Measurements from ENCODE around the gene ALDH4A1.
A peak's percentile ranks its signal among the peaks of the same experiment; 100 is the strongest.
"Not testable (repeated sequence)": the region's sequence is repeated elsewhere in the genome, so short reads cannot be mapped to it uniquely, and the experiment has no call there.

The ALDH4A1 gene

DNA sequence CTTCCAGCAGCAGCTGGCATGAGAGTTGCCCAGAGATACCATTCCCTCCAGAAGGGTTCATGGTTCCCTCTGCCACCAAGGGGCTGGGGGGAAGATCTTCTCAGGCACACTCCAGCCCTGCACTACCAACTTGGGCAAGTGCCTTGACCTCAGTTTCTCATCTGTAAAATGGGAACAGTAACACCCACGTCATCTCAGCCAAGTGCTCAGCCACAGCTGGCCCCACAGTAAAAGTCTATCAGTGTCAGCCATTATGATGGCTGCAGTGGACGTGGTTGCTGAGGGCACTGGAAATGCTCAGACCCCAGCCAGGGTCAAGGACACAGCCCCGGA, 26.6 kb downstream of the ALDH4A1 start:
- DNase-seq = no peak

GRCh38 chr1:18875107-18875795, 27.1 kb downstream of the ALDH4A1 start:
- peak; percentile 40 for DNase-seq

- no peak for DNase-seq
Measured at GRCh38 chr1:18874600-18874999, 27.8 kb downstream of the ALDH4A1 start.

DNA sequence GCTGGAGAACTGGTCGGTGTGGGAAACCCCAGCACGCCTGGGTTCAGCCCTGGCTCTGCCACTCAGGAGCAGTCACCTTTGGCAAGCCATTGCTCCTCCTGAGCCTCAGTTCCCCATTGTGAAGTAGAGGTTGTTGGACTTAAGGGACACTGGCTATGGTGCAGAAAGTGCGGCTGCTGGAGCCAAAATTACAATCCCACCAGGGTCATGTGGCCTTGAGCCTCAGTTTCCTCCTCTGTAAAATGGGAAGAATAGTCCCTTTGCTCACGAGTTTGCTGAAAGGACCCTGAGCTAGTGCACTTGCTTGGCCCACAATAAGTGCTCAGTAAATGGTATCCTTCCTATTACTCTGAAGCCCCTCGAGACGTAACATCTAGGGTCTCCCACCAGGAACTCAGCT, 28.3 kb downstream of the ALDH4A1 start:
- DNase-seq = no peak

DNA sequence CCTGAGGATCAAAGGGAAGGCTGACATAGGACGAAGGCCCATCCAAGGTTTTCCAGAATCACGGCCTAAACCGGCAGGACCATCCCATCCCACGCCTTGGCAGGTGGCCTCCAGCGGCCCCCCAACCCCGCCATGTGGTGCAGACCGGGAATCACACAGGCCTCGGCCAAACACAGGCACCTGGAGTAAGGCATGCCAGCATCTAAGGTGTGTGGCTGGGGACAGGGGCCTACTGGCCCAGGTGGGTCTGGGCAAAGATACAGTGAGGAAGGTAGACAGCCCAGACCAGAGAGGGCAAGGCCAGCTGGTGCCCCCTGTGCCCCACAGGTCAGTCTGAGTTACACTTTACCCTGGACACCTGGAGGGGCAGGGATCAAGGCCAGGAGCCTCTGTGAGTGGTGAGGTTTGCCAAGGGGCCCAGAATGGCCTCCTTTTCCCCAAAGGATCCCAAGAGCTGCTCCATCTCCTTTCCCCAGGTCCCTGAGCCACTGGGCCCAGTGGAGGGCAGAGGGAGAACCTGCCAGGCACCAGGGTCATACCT, 30.2 kb downstream of the ALDH4A1 start:
- DNase-seq = no peak

GRCh38 chr1:18871401-18872070, 30.8 kb downstream of the ALDH4A1 start:
- DNase-seq = no peak

DNA sequence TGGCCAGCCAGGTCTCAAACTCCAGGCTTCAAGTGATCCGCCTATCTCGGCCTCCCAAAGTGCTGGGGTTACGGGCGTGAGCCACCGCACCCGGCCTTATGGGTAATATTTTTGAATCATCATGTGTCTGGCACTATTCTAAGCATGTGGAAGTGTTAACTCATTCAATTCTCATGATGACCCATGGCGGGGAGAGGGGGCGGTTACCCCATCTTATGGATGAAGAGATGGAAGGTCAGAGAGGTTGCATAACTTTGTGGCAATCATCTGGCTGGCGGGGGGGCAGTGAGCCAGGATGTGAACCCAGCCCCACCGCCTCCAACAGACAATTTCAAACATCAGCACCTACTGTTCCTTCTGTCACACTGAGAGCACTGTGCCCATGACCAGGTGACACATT, 31.4 kb downstream of the ALDH4A1 start:
- no peak for DNase-seq

- not testable (repeated sequence) for DNase-seq
Measured at GRCh38 chr1:18870595-18870865, 31.8 kb downstream of the ALDH4A1 start.

- no peak for DNase-seq
Measured at GRCh38 chr1:18869847-18870594, 32.3 kb downstream of the ALDH4A1 start.

DNA sequence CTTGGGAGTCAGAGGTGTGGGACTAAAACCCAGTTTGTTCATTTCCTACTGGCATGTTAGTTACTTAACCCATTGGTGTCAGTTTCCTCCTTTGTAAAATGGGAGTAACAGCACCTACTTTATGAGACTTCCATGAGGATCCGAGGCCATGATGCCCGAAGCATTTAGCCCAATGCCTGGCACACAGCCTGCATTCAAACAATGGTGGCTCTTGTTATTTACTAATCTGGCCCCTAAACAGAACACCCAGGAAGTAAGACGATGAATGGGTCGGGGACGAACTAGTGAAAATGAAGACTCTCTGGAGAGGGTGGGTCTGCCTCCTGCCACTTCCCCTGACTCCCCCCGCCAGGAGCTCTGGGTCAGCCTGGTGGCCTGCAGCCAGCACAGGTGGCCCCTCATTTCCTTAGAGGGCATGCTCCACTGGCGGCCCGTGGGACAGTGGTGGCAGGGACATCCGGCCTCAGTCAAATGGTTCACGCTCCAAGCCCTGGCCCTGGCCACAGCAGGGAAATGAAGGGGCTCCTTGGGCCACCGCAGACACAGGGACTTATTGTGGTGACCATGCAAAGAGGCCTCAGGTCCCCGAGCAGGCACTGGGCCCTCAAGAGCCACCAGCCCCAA, 33.4 kb downstream of the ALDH4A1 start:
- DNase-seq = no peak

DNA sequence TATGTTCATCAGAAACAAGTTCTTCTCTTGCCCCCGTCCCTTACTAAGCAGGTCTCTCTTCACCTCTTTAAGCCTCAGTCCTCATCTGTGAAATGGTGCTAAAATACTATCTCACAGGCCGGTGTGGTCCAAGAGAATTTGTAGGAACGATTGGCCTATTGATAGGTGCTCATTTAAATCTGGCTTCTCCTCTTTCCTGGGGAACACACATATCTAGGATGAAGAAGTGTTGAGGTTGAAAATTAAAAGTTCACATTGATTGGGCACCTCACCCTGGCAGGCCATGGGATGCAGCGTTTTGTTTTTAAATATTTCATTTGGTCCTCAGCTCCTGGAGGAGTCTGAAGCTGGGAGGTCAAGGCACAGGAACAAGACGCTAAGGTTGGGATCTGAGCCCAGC, 34.0 kb downstream of the ALDH4A1 start:
- DNase-seq = no peak

DNA sequence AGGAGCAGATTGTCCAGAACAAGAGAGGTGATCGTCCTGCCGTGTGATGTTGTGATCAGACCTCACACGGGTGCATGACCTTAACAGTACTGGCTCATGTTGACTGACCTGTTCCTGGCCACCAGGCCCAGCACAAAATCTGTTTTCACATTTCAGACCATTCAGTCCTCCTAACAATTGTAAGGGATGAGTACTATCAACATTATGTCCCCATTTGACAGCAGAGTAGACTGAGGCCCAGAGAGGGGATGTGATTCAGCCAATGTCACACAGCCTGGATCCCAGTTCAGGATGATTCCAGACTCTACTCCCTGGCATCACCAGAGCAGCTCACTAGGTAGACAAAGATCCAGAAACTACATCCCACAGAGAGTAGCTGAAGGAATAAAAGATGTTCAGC, 35.5 kb downstream of the ALDH4A1 start:
- DNase-seq = no peak

GRCh38 chr1:18866314-18866713, 36.0 kb downstream of the ALDH4A1 start:
- no peak for DNase-seq

DNA sequence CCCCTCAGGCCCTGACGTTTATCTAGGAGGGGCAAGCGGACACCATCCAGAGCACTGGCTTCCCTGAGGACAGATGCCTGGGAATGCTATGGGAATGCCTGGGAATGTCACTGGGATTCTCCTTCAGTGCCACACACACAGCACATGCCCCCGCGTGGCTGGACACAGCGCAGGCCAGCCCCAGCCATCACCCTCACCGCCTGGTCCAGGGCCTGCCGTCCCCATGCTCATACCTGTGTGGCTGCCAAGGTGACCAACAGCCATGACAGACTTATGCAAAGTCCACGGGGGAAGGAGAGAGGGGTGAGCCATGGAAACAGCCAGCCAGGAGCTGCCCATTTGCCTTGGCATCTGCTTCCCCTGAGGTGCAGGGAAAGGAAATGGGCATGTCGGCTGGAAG, 37.2 kb downstream of the ALDH4A1 start:
- DNase-seq = no peak

GRCh38 chr1:18861590-18861989, 40.8 kb downstream of the ALDH4A1 start:
- DNase-seq = no peak

DNA sequence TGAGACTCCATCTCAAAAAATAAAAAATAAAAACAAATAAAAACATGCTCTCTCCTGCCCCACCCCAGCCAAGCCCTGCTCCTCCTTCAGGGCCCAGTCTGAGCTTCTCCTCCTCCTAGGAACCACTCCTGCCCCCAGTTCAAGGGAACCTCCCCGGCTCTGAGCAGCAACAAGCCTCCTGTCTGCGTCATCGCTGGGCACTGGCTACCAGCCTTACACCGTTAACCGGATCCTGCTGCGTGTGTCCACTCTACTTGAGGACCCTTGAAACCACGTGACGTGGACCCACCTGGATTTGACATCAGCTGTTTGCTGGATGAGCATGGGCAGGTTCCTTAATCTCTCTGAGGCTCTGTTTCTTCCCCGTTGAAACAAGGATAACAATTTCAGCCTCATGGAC, 41.3 kb downstream of the ALDH4A1 start:
- no peak for DNase-seq

- DNase-seq = no peak
Measured at GRCh38 chr1:18859560-18859959, 42.8 kb downstream of the ALDH4A1 start, which contains the start of gene TAS1R2. Gene TAS1R2, minus strand, starts transcription at chr1:18859660. Its CDS starts 0 bp downstream, at chr1:18859660.

GRCh38 chr1:18858070-18858688, 44.2 kb downstream of the ALDH4A1 start:
- no peak for DNase-seq

GRCh38 chr1:18856435-18856834, 45.9 kb downstream of the ALDH4A1 start:
- no peak for DNase-seq

DNA sequence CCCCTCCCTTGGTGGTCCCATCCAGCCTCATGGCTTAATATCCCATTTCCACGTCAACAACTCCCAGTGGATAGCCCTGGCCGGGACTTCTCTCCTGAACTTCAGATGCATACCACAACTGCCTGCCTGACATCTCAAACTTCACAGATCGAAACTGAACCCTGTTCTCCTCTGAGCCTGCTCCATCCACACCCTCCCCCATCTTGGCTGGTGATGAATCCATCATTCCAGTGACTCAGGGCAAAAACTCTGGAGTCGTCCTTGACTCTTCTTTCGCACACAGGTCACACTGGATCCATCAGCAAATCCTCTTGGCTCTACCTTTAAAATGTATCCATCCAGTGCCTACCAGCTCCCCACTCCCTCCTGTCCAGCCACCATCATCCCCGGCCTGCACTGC, 46.8 kb downstream of the ALDH4A1 start:
- DNase-seq = no peak

- DNase-seq = no peak
Measured at GRCh38 chr1:18854331-18855025, 47.9 kb downstream of the ALDH4A1 start.

- no peak for DNase-seq
Measured at GRCh38 chr1:18852501-18852900, 49.9 kb downstream of the ALDH4A1 start.

Data from T1000 (cell line).